ENCODE results near the gene SCARB1. TPM values are rescaled to one million over a fixed set of nuclear protein-coding genes. Genes with fewer than 3 reads are reported as not detected.

Gene SCARB1
- total RNA-seq, 1 experiment from 2014 or later: 31.3 TPM

GRCh38 chr12:124749725-124750124 lies 113.9 kb downstream of the SCARB1 start:
- Histone ChIP-seq H3K9me3 (ENCODE audit: control insufficient read depth, low read depth, low read length) (no peaks in the 10 kb centered on the region), H3T11ph (ENCODE audit: low read length) (no peak overlapping the region), H4K5ac (ENCODE audit: insufficient read length, low read depth, low read length) (no peak overlapping the region), H3K14ac (ENCODE audit: insufficient read depth, low read length) (no peak overlapping the region), H3K23ac (ENCODE audit: insufficient read length, low read depth, low read length) (no peak overlapping the region), H4K20me1 (ENCODE audit: control insufficient read depth, insufficient read depth, insufficient read length) (no peaks in the 10 kb centered on the region), H3K79me2 (ENCODE audit: insufficient read depth, low read length) (no peaks in the 10 kb centered on the region), H4K91ac (ENCODE audit: insufficient read length, low read depth, low read length) (no peak overlapping the region), H2AK5ac (ENCODE audit: insufficient read length, low read length) (no peak overlapping the region), H3K4ac (ENCODE audit: low read depth, low read length) (no peak overlapping the region), H3K27me3 (ENCODE audit: insufficient read depth, low read length) (no peaks in the 10 kb centered on the region), H2BK5ac (ENCODE audit: insufficient read length, low read length) (no peak overlapping the region), H2BK120ac (ENCODE audit: low read depth, low read length, poor library complexity, severe bottlenecking) (no peak overlapping the region), H3K18ac (ENCODE audit: insufficient read length, low read depth, low read length) (no peak overlapping the region), H3K79me1 (ENCODE audit: insufficient read depth, low read depth, low read length, poor library complexity, severe bottlenecking) (no peaks in the 10 kb centered on the region), H4K8ac (replicated peaks; ENCODE audit: insufficient read length, low read depth, low read length) (no peak overlapping the region), H3K27ac (ENCODE audit: insufficient read length, low read depth, low read length) (no peak overlapping the region), H3K23me2 (ENCODE audit: insufficient read length, low read depth, low read length, poor library complexity, severe bottlenecking) (no peaks in the 10 kb centered on the region), H2BK12ac (ENCODE audit: insufficient read length, low read depth, low read length) (no peak overlapping the region), H3K56ac (ENCODE audit: insufficient read length, low read depth, low read length) (no peak overlapping the region), H2BK20ac (ENCODE audit: low read depth, low read length, poor library complexity, severe bottlenecking) (no peak overlapping the region), H3K4me1 (ENCODE audit: insufficient read depth, low read length) (no peaks in the 10 kb centered on the region; the same call in 1 of the 2 replicates), H2AFZ (ENCODE audit: low read length) (no peak overlapping the region), H3K9ac (ENCODE audit: extremely low read depth, insufficient read length, low read length) (no peak overlapping the region), H2BK15ac (ENCODE audit: low read depth, low read length) (no peak overlapping the region), H3K4me2 (ENCODE audit: insufficient read depth, insufficient read length, low read length) (no peak overlapping the region)
- WGBS (ENCODE audit: extremely low coverage, insufficient read length, low lambda C conversion rate): no CpG with 5 or more reads among the region's 9 CpGs
- H3K4me3 Mint-ChIP-seq: no peak overlapping the region
- H3K27me3 Mint-ChIP-seq (ENCODE audit: low read depth): peaks cover 9% of the 10 kb centered on the region
- peaks cover 13 to 14% of the 10 kb centered on the region in 2 experiments for H3K9me3 Mint-ChIP-seq
- peaks cover 25 to 32% of the 10 kb centered on the region in 2 experiments for H3K4me1 Mint-ChIP-seq
- no peak for TF ChIP-seq CTCF (conservative IDR thresholded peaks at IDR 0.05)
- H3K27ac Mint-ChIP-seq: peak overlapping the region in 1 of 3 experiments; percentile 46; a peak in 1 of 7 replicates
- no peak for DNase-seq
- peaks cover 7 to 19% (median 9%) of the 10 kb centered on the region in 3 experiments; a peak in 6 of 7 replicates for H3K36me3 Mint-ChIP-seq (ENCODE audit: insufficient read depth in 1 of 3, low read depth in 3 of 3)
